Keratinocyte (primary cell): ENCODE results near the gene PFKFB4. TPM values are rescaled to one million over a fixed set of nuclear protein-coding genes. Genes with fewer than 3 reads are reported as not detected.

Source experiments
- DNase-seq: peaks from one replicate; pipeline ENCODE4 v3.0.0-alpha.2; 2011; ENCODE audit warnings: low read depth, missing footprints, low spot score
- FAIRE-seq: peaks from 2 replicates; lab custom pipeline; 2011; peaks lifted over from hg19 to GRCh38; lab: Jason Lieb, UNC
- H2AFZ ChIP-seq: 2 replicates; pipeline ENCODE4 v1.6.0; 2012; ENCODE audit warnings: low read length, control low read depth, inconsistent platforms; ENCODE audit not compliant: control insufficient read depth
- H3K27ac ChIP-seq: 2 replicates; pipeline ENCODE4 v1.5.1; 2011; ENCODE audit warnings: low read length; ENCODE audit not compliant: control insufficient read depth, insufficient read depth
- H3K27me3 ChIP-seq: 3 replicates; pipeline ENCODE4 v1.6.0; 2011; ENCODE audit warnings: low read length; ENCODE audit not compliant: control insufficient read depth, insufficient read depth; ENCODE audit errors: extremely low read depth
- H3K36me3 ChIP-seq, 2 experiments: 2 replicates in 1 of 2; 3 replicates in 1 of 2; pipeline ENCODE4 v1.5.1; 2011; ENCODE audit warnings: low read length in 2 of 2, mild to moderate bottlenecking in 1 of 2; ENCODE audit not compliant: control insufficient read depth in 2 of 2, insufficient read depth in 2 of 2; ENCODE audit errors: extremely low read depth in 1 of 2
- H3K4me1 ChIP-seq: 3 replicates; pipeline ENCODE4 v1.5.1; 2011; ENCODE audit warnings: low read length; ENCODE audit not compliant: control insufficient read depth, insufficient read depth; ENCODE audit errors: extremely low read depth
- H3K4me2 ChIP-seq: 3 replicates; pipeline ENCODE4 v1.6.0; 2011; ENCODE audit warnings: low read depth, low read length; ENCODE audit not compliant: control insufficient read depth, insufficient read depth; ENCODE audit errors: extremely low read depth
- H3K4me3 ChIP-seq, 3 experiments: fragments of 200-600 bp in 1 of 3; sonication (generic) in 1 of 3; 2 replicates in 2 of 3; 3 replicates in 1 of 3; pipeline ENCODE4 v1.5.1; 2011 to 2016; ENCODE audit warnings: low read length in 3 of 3, mild to moderate bottlenecking in 3 of 3, control low read depth in 2 of 3, inconsistent platforms in 1 of 3, low read depth in 1 of 3, mixed read lengths in 1 of 3, mixed run types in 1 of 3, moderate library complexity in 1 of 3; ENCODE audit not compliant: control insufficient read depth in 2 of 3, insufficient read depth in 2 of 3; ENCODE audit errors: extremely low read depth in 1 of 3
- H3K79me2 ChIP-seq: 2 replicates; pipeline ENCODE4 v1.6.0; 2012; ENCODE audit warnings: low read length; ENCODE audit not compliant: control insufficient read depth, insufficient read depth
- H3K9ac ChIP-seq: 3 replicates; pipeline ENCODE4 v1.6.0; 2011; ENCODE audit warnings: low read length; ENCODE audit not compliant: control insufficient read depth, insufficient read depth; ENCODE audit errors: extremely low read depth
- H3K9me1 ChIP-seq: 3 replicates; pipeline ENCODE4 v1.6.0; 2011; ENCODE audit warnings: low read length; ENCODE audit not compliant: control insufficient read depth, insufficient read depth; ENCODE audit errors: extremely low read depth
- H3K9me3 ChIP-seq: 2 replicates; pipeline ENCODE4 v1.5.1; 2012; ENCODE audit warnings: low read depth, low read length; ENCODE audit not compliant: control insufficient read depth
- H4K20me1 ChIP-seq: 3 replicates; pipeline ENCODE4 v1.6.0; 2011; ENCODE audit warnings: low read length; ENCODE audit not compliant: control insufficient read depth, insufficient read depth; ENCODE audit errors: extremely low read depth
- CTCF ChIP-seq, 3 experiments: IDR thresholded peaks in 1 of 3; conservative IDR thresholded peaks in 1 of 3; optimal IDR thresholded peaks in 1 of 3; 2 replicates in 2 of 3; 3 replicates in 1 of 3; pipeline versions ENCODE3 to v1.5.1; 2011; ENCODE audit warnings: low read length in 3 of 3, mild to moderate bottlenecking in 3 of 3, moderate library complexity in 2 of 3, control low read depth in 1 of 3, inconsistent platforms in 1 of 3; ENCODE audit not compliant: insufficient read depth in 2 of 3; ENCODE audit errors: extremely low read depth in 1 of 3
- EZH2 ChIP-seq: IDR thresholded peaks from one replicate; pipeline ENCODE4 v1.6.1; 2012; ENCODE audit warnings: inconsistent platforms, mild to moderate bottlenecking, low read length, moderate library complexity
- dilution Hi-C: fragments of 300-500 bp; cut with MboI; formaldehyde crosslinking; loops from one replicate; pipeline ENCODE4 v1.7.0; 2020; ENCODE audit warnings: low sequenced_read_pairs; ENCODE audit not compliant: extremely low pct_ligation_motif_present
- polyA plus RNA-seq, 5 experiments: library from polyadenylated mRNA; depleted of rRNA in 3 of 5; stranded (reverse) in 3 of 5; stranded (forward) in 1 of 5; unstranded in 1 of 5; fragments of >200 nt; gene quantifications; 1 replicate in 1 of 5; 2 replicates in 3 of 5; 3 replicates in 1 of 5; pipeline versions ENCODE4 v1.2.1 to v1.2.3, GENCODE V29; 2011 to 2012; ENCODE audit warnings: missing spikeins in 2 of 5, low read depth in 1 of 5, low replicate concordance in 1 of 5

PFKFB4 gene
- polyA plus RNA-seq, 1 donor (not counting 4 experiments of a cell fraction or from before 2014, with no cell fraction given) = 15.1 TPM

- dilution Hi-C loops = no loop called here
- FAIRE-seq = no peak
- H3K27me3 ChIP-seq = no peaks in the 10 kb centered on the region
- no peak for TF ChIP-seq EZH2
- TF ChIP-seq CTCF (optimal IDR thresholded peaks at IDR 0.05 in 1 of 3, IDR thresholded peaks at IDR 0.05 in 1 of 3, conservative IDR thresholded peaks at IDR 0.05 in 1 of 3; ENCODE audit: extremely low read depth in 1 of 3, insufficient read depth in 2 of 3, low read length in 3 of 3) = no peak
- H3K79me2 ChIP-seq = peaks cover 23% of the 10 kb centered on the region
- H3K36me3 ChIP-seq = peaks cover 70 to 79% of the 10 kb centered on the region in 2 experiments
- no peak overlapping the region for H3K27ac ChIP-seq
- no peaks in the 10 kb centered on the region for H3K9me3 ChIP-seq
- no peak for DNase-seq
- H3K4me1 ChIP-seq = no peaks in the 10 kb centered on the region
- H2AFZ ChIP-seq = no peak overlapping the region
- no peaks in the 10 kb centered on the region for H3K9me1 ChIP-seq
- H3K9ac ChIP-seq = no peak overlapping the region
- H3K4me2 ChIP-seq = no peak overlapping the region
- peaks cover 7% of the 10 kb centered on the region for H4K20me1 ChIP-seq
- no peak overlapping the region for H3K4me3 ChIP-seq
Observed at GRCh38 chr3:48575366-48575765, 18.8 kb upstream of the PFKFB4 start.

GRCh38 chr3:48573973-48574585 is 17.5 kb upstream of the PFKFB4 start:
- Histone ChIP-seq H3K4me2 (no peak overlapping the region), H4K20me1 (peaks cover 10% of the 10 kb centered on the region), H3K4me3 (no peak overlapping the region), H3K9ac (no peak overlapping the region), H3K9me1 (no peaks in the 10 kb centered on the region), H3K27ac (no peak overlapping the region), H2AFZ (no peak overlapping the region), H3K9me3 (no peaks in the 10 kb centered on the region), H3K79me2 (peaks cover 19% of the 10 kb centered on the region), H3K27me3 (no peaks in the 10 kb centered on the region), H3K36me3 (peaks cover 67 to 78% of the 10 kb centered on the region in 2 experiments), H3K4me1 (no peaks in the 10 kb centered on the region)
- FAIRE-seq (no peak), DNase-seq (no peak)
- dilution Hi-C loops = no loop called here
- no peak for TF ChIP-seq CTCF (optimal IDR thresholded peaks at IDR 0.05 in 1 of 3, IDR thresholded peaks at IDR 0.05 in 1 of 3, conservative IDR thresholded peaks at IDR 0.05 in 1 of 3; ENCODE audit: extremely low read depth in 1 of 3, insufficient read depth in 2 of 3, low read length in 3 of 3)
- no peak for TF ChIP-seq EZH2
